ENCODE results near the gene TATDN2.

The TATDN2 gene

GRCh38 chr3:10286596-10287295 is 38.5 kb downstream of the TATDN2 start:
- POLR2A ChIA-PET (ENCODE audit: low non-redundant PET): no interaction called here
- CTCF ChIA-PET: no interaction called here
- 0 out of 2 replicates have a peak overlapping the region, but pooled peaks have one; percentile 15 for H3K27ac ChIP-seq
- no peak for DNase-seq (ENCODE audit: low spot score)
- TF ChIP-seq CTCF (conservative IDR thresholded peaks at IDR 0.05; ENCODE audit: low read depth): no peak

GRCh38 chr3:10287936-10288574 is 39.8 kb downstream of the TATDN2 start:
- TF ChIP-seq CTCF (conservative IDR thresholded peaks at IDR 0.05; ENCODE audit: low read depth): no peak
- H3K27ac ChIP-seq: no peak overlapping the region
- ChIA-PET POLR2A (ENCODE audit: low non-redundant PET) (no interaction called here), CTCF (no interaction called here)
- DNase-seq (ENCODE audit: low spot score): no peak

- ChIA-PET POLR2A (ENCODE audit: low non-redundant PET) (no interaction called here), CTCF (no interaction called here)
- no peak for TF ChIP-seq CTCF (conservative IDR thresholded peaks at IDR 0.05; ENCODE audit: low read depth)
- DNase-seq (ENCODE audit: low spot score): no peak
- no peak overlapping the region for H3K27ac ChIP-seq
Observed at GRCh38 chr3:10288575-10288960, 40.3 kb downstream of the TATDN2 start.

DNA sequence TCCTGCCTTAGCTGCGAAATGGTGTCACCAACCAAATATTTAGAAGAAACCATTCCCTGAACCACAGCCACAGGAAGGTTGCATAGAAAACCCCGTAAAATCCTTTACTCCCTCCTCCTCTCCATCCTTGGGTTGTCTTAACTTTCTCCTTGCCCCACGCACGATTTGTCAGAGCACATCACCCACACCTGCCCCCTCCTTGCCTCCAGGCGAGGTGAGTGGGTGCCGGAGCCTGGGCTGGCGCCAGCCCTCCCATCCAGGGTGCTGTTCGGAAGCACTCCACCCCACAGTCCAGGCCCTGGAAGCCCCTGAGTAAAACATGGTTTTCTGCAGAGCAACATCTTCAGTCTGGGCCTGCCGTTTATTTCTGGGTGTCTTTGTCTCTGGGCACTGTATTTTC is 40.8 kb downstream of the TATDN2 start:
- TF ChIP-seq CTCF (conservative IDR thresholded peaks at IDR 0.05; ENCODE audit: low read depth): no peak
- ChIA-PET POLR2A (ENCODE audit: low non-redundant PET) (no interaction called here), CTCF (no interaction called here)
- no peak for DNase-seq (ENCODE audit: low spot score)
- H3K27ac ChIP-seq: no peak overlapping the region

DNA sequence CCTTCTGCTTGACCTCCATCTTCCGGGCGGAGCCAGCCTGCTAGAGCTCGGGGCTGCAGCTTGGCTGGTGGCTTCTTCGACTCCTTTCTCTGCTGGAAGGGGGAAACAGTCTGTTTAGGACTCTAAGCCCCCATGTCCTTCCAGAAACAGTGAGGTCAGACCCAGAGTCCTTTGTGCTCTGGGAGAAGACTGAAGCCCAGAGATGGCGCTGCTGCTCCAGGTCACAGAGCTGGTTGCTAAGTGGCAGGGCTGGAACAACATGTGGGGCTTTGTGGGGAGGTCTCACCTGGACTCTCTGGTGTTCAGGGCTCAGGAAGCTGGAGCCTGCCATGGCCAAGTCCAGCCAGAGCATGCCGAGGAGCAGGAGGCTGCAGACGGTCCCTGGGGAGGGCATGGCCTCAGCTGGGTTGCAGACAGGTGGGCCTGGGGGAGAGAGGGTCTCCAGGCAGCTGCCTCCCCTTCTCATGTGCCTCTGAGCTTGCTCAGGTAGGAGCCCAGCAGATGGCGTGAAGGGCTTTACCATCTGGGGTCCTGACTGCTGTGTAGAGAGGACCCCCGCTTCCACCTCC is 41.6 kb downstream of the TATDN2 start:
- no peak overlapping the region for H3K27ac ChIP-seq
- ChIA-PET POLR2A (ENCODE audit: low non-redundant PET) (no interaction called here), CTCF (no interaction called here)
- DNase-seq (ENCODE audit: low spot score): no peak
- TF ChIP-seq CTCF (conservative IDR thresholded peaks at IDR 0.05; ENCODE audit: low read depth): no peak

- CTCF ChIA-PET: no interaction called here
- POLR2A ChIA-PET (ENCODE audit: low non-redundant PET): no interaction called here
- DNase-seq (ENCODE audit: low spot score): no peak
- TF ChIP-seq CTCF (conservative IDR thresholded peaks at IDR 0.05; ENCODE audit: low read depth): no peak
- 0 out of 2 replicates have a peak overlapping the region, but pooled peaks have one; percentile 1 for H3K27ac ChIP-seq
Observed at GRCh38 chr3:10290481-10291176, 42.4 kb downstream of the TATDN2 start.

All from RWPE1 (cell line).